Left ventricle myocardium inferior (tissue), 1 donor: ENCODE measurements around the gene NBAS. TPM values are rescaled to one million over a fixed set of nuclear protein-coding genes. Genes with fewer than 3 reads are reported as not detected.

ENCODE experiments used
- DNase-seq: peaks from one replicate; pipeline ENCODE4 v3.0.0-alpha.2; 2020
- H3K27ac ChIP-seq: fragments of 200-600 bp; replicated peaks from 2 replicates; pipeline ENCODE4 v1.8.0; 2021
- H3K27me3 ChIP-seq: fragments of 200-600 bp; 2 replicates; pipeline ENCODE4 v1.8.0; 2021; ENCODE audit warnings: low read depth
- H3K36me3 ChIP-seq: fragments of 200-600 bp; 2 replicates; pipeline ENCODE4 v1.8.0; 2021
- H3K4me1 ChIP-seq: fragments of 200-600 bp; 2 replicates; pipeline ENCODE4 v1.8.0; 2021
- H3K4me3 ChIP-seq: fragments of 200-600 bp; 2 replicates; pipeline ENCODE4 v1.8.0; 2021; ENCODE audit warnings: mild to moderate bottlenecking, moderate library complexity
- H3K9me3 ChIP-seq: fragments of 200-600 bp; replicated peaks from 2 replicates; pipeline ENCODE4 v1.8.0; 2021
- CTCF ChIP-seq: fragments of 200-600 bp; IDR thresholded peaks from 2 replicates; pipeline ENCODE4 v1.8.0; 2021; ENCODE audit warnings: antibody characterized with exemption, mild to moderate bottlenecking, borderline replicate concordance
- intact Hi-C: fragments of 100-400 bp; cut with micrococcal nuclease; formaldehyde crosslinking; loops from one replicate; pipeline ENCODE4 v1.11.0; 2022
- total RNA-seq: library from RNA; stranded (reverse); fragmentation: NEBNext Ultra II Directional; extraction: Animal tissue kit (Norgen Biotek cat#: 25700); gene quantifications from one replicate; pipeline ENCODE4 v1.2.1, GENCODE V29; 2021
- donor health status: DM: no; HTN: yes; CAD: no; lungs with severe emphysema.

The NBAS gene
- total RNA-seq, 1 donor from 2014 or later: 50.6 TPM

GRCh38 chr2:15243762-15244161 lies 317.4 kb downstream of the NBAS start:
- H3K9me3 ChIP-seq: no peaks in the 10 kb centered on the region
- no peak overlapping the region for H3K4me3 ChIP-seq
- H3K27ac ChIP-seq: no peak overlapping the region
- H3K36me3 ChIP-seq: no peaks in the 10 kb centered on the region
- TF ChIP-seq CTCF: no peak
- no peaks in the 10 kb centered on the region for H3K27me3 ChIP-seq
- intact Hi-C loops: no loop called here
- no peak for DNase-seq
- H3K4me1 ChIP-seq: no peaks in the 10 kb centered on the region

- Histone ChIP-seq H3K4me3 (no peak overlapping the region), H3K36me3 (no peaks in the 10 kb centered on the region), H3K27me3 (no peaks in the 10 kb centered on the region), H3K27ac (no peak overlapping the region), H3K4me1 (no peaks in the 10 kb centered on the region), H3K9me3 (no peaks in the 10 kb centered on the region)
- intact Hi-C loops: no loop called here
- no peak for TF ChIP-seq CTCF
- DNase-seq: no peak
These were observed 318.1 kb downstream of the NBAS start for GRCh38 chr2:15242936-15243461.

- H3K4me1 ChIP-seq: no peaks in the 10 kb centered on the region
- intact Hi-C loops: no loop called here
- no peak for TF ChIP-seq CTCF
- no peak overlapping the region for H3K27ac ChIP-seq
- DNase-seq: no peak
- no peak overlapping the region for H3K4me3 ChIP-seq
- H3K9me3 ChIP-seq: no peaks in the 10 kb centered on the region
- no peaks in the 10 kb centered on the region for H3K27me3 ChIP-seq
- no peaks in the 10 kb centered on the region for H3K36me3 ChIP-seq
These were observed 319.2 kb downstream of the NBAS start for GRCh38 chr2:15241929-15242328.

GRCh38 chr2:15241201-15241600 lies 319.9 kb downstream of the NBAS start:
- H3K4me3 ChIP-seq: no peak overlapping the region
- H3K9me3 ChIP-seq: no peaks in the 10 kb centered on the region
- intact Hi-C loops: no loop called here
- no peak overlapping the region for H3K27ac ChIP-seq
- no peaks in the 10 kb centered on the region for H3K36me3 ChIP-seq
- no peaks in the 10 kb centered on the region for H3K4me1 ChIP-seq
- DNase-seq: no peak
- H3K27me3 ChIP-seq: no peaks in the 10 kb centered on the region
- TF ChIP-seq CTCF: no peak

- no peak overlapping the region for H3K4me3 ChIP-seq
- no peak overlapping the region for H3K27ac ChIP-seq
- no peaks in the 10 kb centered on the region for H3K27me3 ChIP-seq
- no peak for DNase-seq
- H3K4me1 ChIP-seq: no peaks in the 10 kb centered on the region
- H3K36me3 ChIP-seq: peaks cover 13% of the 10 kb centered on the region
- intact Hi-C loops: no loop called here
- no peaks in the 10 kb centered on the region for H3K9me3 ChIP-seq
- no peak for TF ChIP-seq CTCF
These were observed 323.1 kb downstream of the NBAS start for GRCh38 chr2:15238028-15238427.
